Gastroesophageal sphincter (tissue), 3 donors: ENCODE data around the gene INTS2.

ENCODE experiments used
- CTCF ChIP-seq, 4 experiments: fragments of 200-600 bp in 2 of 4; fragments of 450-650 bp in 2 of 4; sonication (generic) in 1 of 4; IDR thresholded peaks; one replicate each; pipeline ENCODE4 v1.5.1; 2017 to 2019; ENCODE audit warnings: antibody characterized with exemption in 4 of 4, mild to moderate bottlenecking in 2 of 4, moderate library complexity in 2 of 4
- EP300 ChIP-seq: sonication (generic); formaldehyde crosslinking; IDR thresholded peaks from one replicate; pipeline ENCODE4 v1.6.1; 2017; ENCODE audit warnings: antibody characterized with exemption, mild to moderate bottlenecking
- POLR2AphosphoS5 ChIP-seq: sonication (generic); formaldehyde crosslinking; IDR thresholded peaks from one replicate; pipeline ENCODE4 v1.6.1; 2017; ENCODE audit warnings: antibody characterized with exemption

GRCh38 chr17:61875804-61876203 is 52.0 kb downstream of the INTS2 start:
- TF ChIP-seq CTCF (IDR thresholded peaks at IDR 0.05) = no peak
- no peak for TF ChIP-seq POLR2AphosphoS5
- TF ChIP-seq EP300 = no peak
